ENCODE results near the gene RAF1. TPM values are rescaled to one million over a fixed set of nuclear protein-coding genes. Genes with fewer than 3 reads are reported as not detected.

Gene RAF1
- total RNA-seq, 1 experiment from 2014 or later, result 101 TPM

- peaks cover 5% of the 10 kb centered on the region for H3K36me3 Mint-ChIP-seq
- ATAC-seq (no peak), DNase-seq (ENCODE audit: low spot score) (no peak)
- H3K27ac Mint-ChIP-seq, result no peak overlapping the region
- no peak overlapping the region for H3K4me3 Mint-ChIP-seq
- no peaks in the 10 kb centered on the region for H3K9me3 Mint-ChIP-seq
- peaks cover 23% of the 10 kb centered on the region for H3K4me1 Mint-ChIP-seq
- no peaks in the 10 kb centered on the region for H3K27me3 Mint-ChIP-seq (ENCODE audit: low read depth)
- POLR2A ChIA-PET, result no interaction called here
- TF ChIP-seq ATF3 (CRISPR knock-in tag; conservative IDR thresholded peaks at IDR 0.05) (no peak), OVOL2 (CRISPR knock-in tag; IDR thresholded peaks at IDR 0.05; ENCODE audit: borderline replicate concordance) (no peak), ZNF219 (CRISPR knock-in tag; IDR thresholded peaks at IDR 0.05; ENCODE audit: borderline replicate concordance) (no peak), JUN (CRISPR knock-in tag; IDR thresholded peaks at IDR 0.05) (no peak), PRRX2 (CRISPR knock-in tag; IDR thresholded peaks at IDR 0.05) (no peak), TCF7 (CRISPR knock-in tag; IDR thresholded peaks at IDR 0.05; ENCODE audit: low read depth) (no peak), NR1H2 (CRISPR knock-in tag; IDR thresholded peaks at IDR 0.05) (no peak), ZNF425 (CRISPR knock-in tag; conservative IDR thresholded peaks at IDR 0.05) (no peak), NFYB (CRISPR knock-in tag; conservative IDR thresholded peaks at IDR 0.05; ENCODE audit: low read depth) (no peak)
- TF ChIP-seq, protein P1, sequence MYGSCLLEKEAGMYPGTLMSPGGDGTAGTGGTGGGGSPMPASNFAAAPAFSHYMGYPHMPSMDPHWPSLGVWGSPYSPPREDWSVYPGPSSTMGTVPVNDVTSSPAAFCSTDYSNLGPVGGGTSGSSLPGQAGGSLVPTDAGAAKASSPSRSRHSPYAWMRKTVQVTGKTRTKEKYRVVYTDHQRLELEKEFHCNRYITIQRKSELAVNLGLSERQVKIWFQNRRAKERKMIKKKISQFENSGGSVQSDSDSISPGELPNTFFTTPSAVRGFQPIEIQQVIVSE (CRISPR knock-in tag; IDR thresholded peaks at IDR 0.05; ENCODE audit: borderline replicate concordance), result no peak
- TF ChIP-seq, protein P2, sequence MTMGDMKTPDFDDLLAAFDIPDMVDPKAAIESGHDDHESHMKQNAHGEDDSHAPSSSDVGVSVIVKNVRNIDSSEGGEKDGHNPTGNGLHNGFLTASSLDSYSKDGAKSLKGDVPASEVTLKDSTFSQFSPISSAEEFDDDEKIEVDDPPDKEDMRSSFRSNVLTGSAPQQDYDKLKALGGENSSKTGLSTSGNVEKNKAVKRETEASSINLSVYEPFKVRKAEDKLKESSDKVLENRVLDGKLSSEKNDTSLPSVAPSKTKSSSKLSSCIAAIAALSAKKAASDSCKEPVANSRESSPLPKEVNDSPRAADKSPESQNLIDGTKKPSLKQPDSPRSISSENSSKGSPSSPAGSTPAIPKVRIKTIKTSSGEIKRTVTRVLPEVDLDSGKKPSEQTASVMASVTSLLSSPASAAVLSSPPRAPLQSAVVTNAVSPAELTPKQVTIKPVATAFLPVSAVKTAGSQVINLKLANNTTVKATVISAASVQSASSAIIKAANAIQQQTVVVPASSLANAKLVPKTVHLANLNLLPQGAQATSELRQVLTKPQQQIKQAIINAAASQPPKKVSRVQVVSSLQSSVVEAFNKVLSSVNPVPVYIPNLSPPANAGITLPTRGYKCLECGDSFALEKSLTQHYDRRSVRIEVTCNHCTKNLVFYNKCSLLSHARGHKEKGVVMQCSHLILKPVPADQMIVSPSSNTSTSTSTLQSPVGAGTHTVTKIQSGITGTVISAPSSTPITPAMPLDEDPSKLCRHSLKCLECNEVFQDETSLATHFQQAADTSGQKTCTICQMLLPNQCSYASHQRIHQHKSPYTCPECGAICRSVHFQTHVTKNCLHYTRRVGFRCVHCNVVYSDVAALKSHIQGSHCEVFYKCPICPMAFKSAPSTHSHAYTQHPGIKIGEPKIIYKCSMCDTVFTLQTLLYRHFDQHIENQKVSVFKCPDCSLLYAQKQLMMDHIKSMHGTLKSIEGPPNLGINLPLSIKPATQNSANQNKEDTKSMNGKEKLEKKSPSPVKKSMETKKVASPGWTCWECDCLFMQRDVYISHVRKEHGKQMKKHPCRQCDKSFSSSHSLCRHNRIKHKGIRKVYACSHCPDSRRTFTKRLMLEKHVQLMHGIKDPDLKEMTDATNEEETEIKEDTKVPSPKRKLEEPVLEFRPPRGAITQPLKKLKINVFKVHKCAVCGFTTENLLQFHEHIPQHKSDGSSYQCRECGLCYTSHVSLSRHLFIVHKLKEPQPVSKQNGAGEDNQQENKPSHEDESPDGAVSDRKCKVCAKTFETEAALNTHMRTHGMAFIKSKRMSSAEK (CRISPR knock-in tag; IDR thresholded peaks at IDR 0.05; ENCODE audit: borderline replicate concordance), result no peak
- CTCF ChIA-PET, result interaction anchor here (0.6 kb wide), 1 partner anchor 19 kb away, joined by 3 read pairs; no protein-coding TSS in a partner anchor
Measured at GRCh38 chr3:12653747-12654146, 10.2 kb downstream of the RAF1 start.

DNA sequence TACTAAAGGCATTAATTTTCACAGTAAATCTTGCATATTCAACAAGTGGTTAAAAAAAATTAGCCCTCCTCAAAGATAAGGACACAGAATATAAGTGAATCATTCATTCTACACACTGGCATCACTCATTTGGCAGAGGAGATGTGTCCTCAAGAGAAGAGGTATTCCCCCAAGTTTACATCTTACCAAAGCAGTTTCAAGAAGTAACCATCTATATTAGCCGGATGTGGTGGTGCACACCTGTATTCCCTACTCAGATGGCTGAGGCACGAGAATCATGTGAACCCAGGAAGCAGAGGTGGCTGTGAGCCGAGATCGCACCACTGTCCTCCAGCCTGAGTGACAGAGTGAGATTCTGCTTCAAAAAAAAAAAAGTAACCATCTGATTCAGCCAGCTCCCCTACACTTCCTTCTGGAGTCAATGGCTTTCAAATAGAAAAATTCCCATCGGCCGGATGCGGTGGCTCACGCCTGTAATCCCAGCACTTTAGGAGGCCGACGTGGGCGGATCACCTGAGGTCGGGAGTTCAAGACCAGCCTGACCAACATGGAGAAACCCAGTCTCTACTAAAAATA, 15.4 kb downstream of the RAF1 start:
- CTCF ChIA-PET, result no interaction called here
- peaks cover 10% of the 10 kb centered on the region for H3K4me1 Mint-ChIP-seq
- POLR2A ChIA-PET, result interaction anchor here (0.6 to 0.9 kb wide), 2 partner anchors 16 to 147 kb away, joined by 3 read pairs; no protein-coding TSS in a partner anchor
- no peak overlapping the region for H3K4me3 Mint-ChIP-seq
- DNase-seq (ENCODE audit: low spot score) (no peak), ATAC-seq (no peak)
- H3K9me3 Mint-ChIP-seq, result no peaks in the 10 kb centered on the region
- H3K27me3 Mint-ChIP-seq (ENCODE audit: low read depth), result no peaks in the 10 kb centered on the region
- no peaks in the 10 kb centered on the region; the same call in 1 of the 2 replicates for H3K36me3 Mint-ChIP-seq
- H3K27ac Mint-ChIP-seq, result no peak overlapping the region
- TF ChIP-seq FOXK1 (CRISPR knock-in tag; IDR thresholded peaks at IDR 0.05), result no peak
- no peak for TF ChIP-seq NR3C1 (CRISPR knock-in tag; conservative IDR thresholded peaks at IDR 0.05; ENCODE audit: low read depth)
- no peak for TF ChIP-seq ELF4 (CRISPR knock-in tag; IDR thresholded peaks at IDR 0.05; ENCODE audit: low read depth)
- TF ChIP-seq EMX1 (CRISPR knock-in tag; IDR thresholded peaks at IDR 0.05), result no peak
- no peak for TF ChIP-seq ZNF138 (CRISPR knock-in tag; conservative IDR thresholded peaks at IDR 0.05)
- no peak for TF ChIP-seq CBFB (CRISPR knock-in tag; IDR thresholded peaks at IDR 0.05; ENCODE audit: low read depth)
- TF ChIP-seq ZNF263 (CRISPR knock-in tag; IDR thresholded peaks at IDR 0.05; ENCODE audit: low read depth), result no peak
- TF ChIP-seq ATF3 (CRISPR knock-in tag; conservative IDR thresholded peaks at IDR 0.05), result no peak
- TF ChIP-seq ATF2 (CRISPR knock-in tag; IDR thresholded peaks at IDR 0.05; ENCODE audit: borderline replicate concordance, low read depth), result no peak
- no peak for TF ChIP-seq SMAD4 (CRISPR knock-in tag; IDR thresholded peaks at IDR 0.05)
- no peak for TF ChIP-seq E2F1 (CRISPR knock-in tag; IDR thresholded peaks at IDR 0.05)
- TF ChIP-seq, protein P3, sequence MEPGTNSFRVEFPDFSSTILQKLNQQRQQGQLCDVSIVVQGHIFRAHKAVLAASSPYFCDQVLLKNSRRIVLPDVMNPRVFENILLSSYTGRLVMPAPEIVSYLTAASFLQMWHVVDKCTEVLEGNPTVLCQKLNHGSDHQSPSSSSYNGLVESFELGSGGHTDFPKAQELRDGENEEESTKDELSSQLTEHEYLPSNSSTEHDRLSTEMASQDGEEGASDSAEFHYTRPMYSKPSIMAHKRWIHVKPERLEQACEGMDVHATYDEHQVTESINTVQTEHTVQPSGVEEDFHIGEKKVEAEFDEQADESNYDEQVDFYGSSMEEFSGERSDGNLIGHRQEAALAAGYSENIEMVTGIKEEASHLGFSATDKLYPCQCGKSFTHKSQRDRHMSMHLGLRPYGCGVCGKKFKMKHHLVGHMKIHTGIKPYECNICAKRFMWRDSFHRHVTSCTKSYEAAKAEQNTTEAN (CRISPR knock-in tag; IDR thresholded peaks at IDR 0.05), result no peak
- TF ChIP-seq GABPB1 (CRISPR knock-in tag; IDR thresholded peaks at IDR 0.05), result no peak
